HG02759 (cell line): ENCODE results near the gene ALDH4A1.

Source experiments
- ATAC-seq: cut with Tn5 transposase; IDR thresholded peaks from one replicate; pipeline ENCODE4 v1.9.1; 2021; ENCODE audit warnings: mild to moderate bottlenecking, moderate library complexity; ENCODE audit not compliant: unreplicated experiment

Gene ALDH4A1

GRCh38 chr1:18922848-18923755, 20.7 kb upstream of the ALDH4A1 start:
- no peak for ATAC-seq

- ATAC-seq, result no peak
Measured at GRCh38 chr1:18922319-18922726, 20.0 kb upstream of the ALDH4A1 start.

GRCh38 chr1:18921516-18922251, 19.3 kb upstream of the ALDH4A1 start:
- ATAC-seq, result no peak

GRCh38 chr1:18920931-18921330, 18.6 kb upstream of the ALDH4A1 start:
- ATAC-seq, result no peak

- no peak for ATAC-seq
Measured at GRCh38 chr1:18919956-18920355, 17.6 kb upstream of the ALDH4A1 start.

- ATAC-seq, result no peak
Measured at GRCh38 chr1:18919197-18919905, 17.0 kb upstream of the ALDH4A1 start.

GRCh38 chr1:18918417-18918816, 16.1 kb upstream of the ALDH4A1 start:
- no peak for ATAC-seq

- no peak for ATAC-seq
Measured at GRCh38 chr1:18917071-18917799, 14.9 kb upstream of the ALDH4A1 start.

- no peak for ATAC-seq
Measured at GRCh38 chr1:18915341-18915740, 13.0 kb upstream of the ALDH4A1 start.

- ATAC-seq, result peak; percentile 74
Measured at GRCh38 chr1:18913065-18913835, 10.9 kb upstream of the ALDH4A1 start.

- no peak for ATAC-seq
Measured at GRCh38 chr1:18912550-18912949, 10.2 kb upstream of the ALDH4A1 start.

- ATAC-seq, result no peak
Measured at GRCh38 chr1:18908911-18909771, 6.8 kb upstream of the ALDH4A1 start.

- ATAC-seq, result peak; percentile 58
Measured at GRCh38 chr1:18907917-18908845, 5.8 kb upstream of the ALDH4A1 start.

GRCh38 chr1:18907021-18907916, 4.9 kb upstream of the ALDH4A1 start:
- ATAC-seq, result no peak

GRCh38 chr1:18903291-18903756, 969 bp upstream of the ALDH4A1 start:
- ATAC-seq, result no peak

- no peak for ATAC-seq
Measured at GRCh38 chr1:18901952-18902522, 318 bp downstream of the ALDH4A1 start.
